H1 (cell line): ENCODE results near the gene RAD51B. TPM values are rescaled to one million over a fixed set of nuclear protein-coding genes. Genes with fewer than 3 reads are reported as not detected.

ENCODE experiments used
- CTCF ChIA-PET: fragments of 300-600 bp; sonication (Branson Sonifier 250); formaldehyde crosslinking; loops from one replicate; lab custom pipeline; 2021; ENCODE audit not compliant: partially characterized antibody; lab: Charles Lee
- POLR2A ChIA-PET: fragments of 300-600 bp; sonication (Branson Sonifier 250); formaldehyde crosslinking; loops from one replicate; lab custom pipeline; 2021; ENCODE audit warnings: inconsistent platforms; ENCODE audit not compliant: partially characterized antibody; lab: Charles Lee
- DNase-seq, 2 experiments: peaks; one replicate each; pipeline versions ENCODE4 v3.0.0 to v3.0.0-alpha.2; 2010 to 2022; ENCODE audit warnings: low spot score in 2 of 2, low read depth in 1 of 2, mixed read lengths in 1 of 2
- FAIRE-seq: peaks from 2 replicates; lab custom pipeline; 2011; peaks lifted over from hg19 to GRCh38; lab: Jason Lieb, UNC
- H2AFZ ChIP-seq: 2 replicates; pipeline ENCODE4 v1.8.1; 2012; ENCODE audit warnings: low read length, inconsistent platforms
- H2AK5ac ChIP-seq: 2 replicates; pipeline ENCODE4 v1.6.1; 2013; ENCODE audit warnings: low read depth, low read length
- H2BK120ac ChIP-seq: replicated peaks from 2 replicates; pipeline ENCODE3; 2013; ENCODE audit warnings: low read depth, low read length, inconsistent platforms
- H2BK12ac ChIP-seq: 2 replicates; pipeline ENCODE4 v1.6.1; 2013; ENCODE audit warnings: low read depth, low read length
- H2BK15ac ChIP-seq: 2 replicates; pipeline ENCODE4 v1.6.1; 2013; ENCODE audit warnings: low read length
- H2BK20ac ChIP-seq: 2 replicates; pipeline ENCODE4 v1.6.1; 2013; ENCODE audit warnings: low read length
- H2BK5ac ChIP-seq: 2 replicates; pipeline ENCODE4 v1.6.1; 2013; ENCODE audit warnings: low read depth, low read length
- H3K14ac ChIP-seq: 2 replicates; pipeline ENCODE4 v1.6.1; 2013; ENCODE audit warnings: inconsistent platforms; ENCODE audit not compliant: insufficient read length
- H3K18ac ChIP-seq: 2 replicates; pipeline ENCODE4 v1.6.1; 2013; ENCODE audit warnings: low read length; ENCODE audit errors: extremely low read depth
- H3K23ac ChIP-seq: 2 replicates; pipeline ENCODE4 v1.6.1; 2013; ENCODE audit warnings: inconsistent platforms; ENCODE audit not compliant: insufficient read length
- H3K23me2 ChIP-seq: 2 replicates; pipeline ENCODE4 v1.6.1; 2013; ENCODE audit warnings: low read depth, low read length
- H3K27ac ChIP-seq: 2 replicates; pipeline ENCODE4 v1.6.1; 2011; ENCODE audit warnings: low read depth, low read length, inconsistent platforms
- H3K27me3 ChIP-seq, 4 experiments: replicated peaks in 1 of 4; 1 replicate in 1 of 4; 2 replicates in 3 of 4; pipeline versions ENCODE4 v1.6.1 to v1.8.1; 2011 to 2013; ENCODE audit warnings: low read length in 3 of 4, mild to moderate bottlenecking in 3 of 4, inconsistent platforms in 2 of 4, mixed read lengths in 2 of 4, moderate library complexity in 1 of 4; ENCODE audit not compliant: control insufficient read depth in 3 of 4, insufficient read depth in 3 of 4; ENCODE audit errors: extremely low read depth in 1 of 4
- H3K36me3 ChIP-seq, 4 experiments: 2 replicates each; pipeline versions ENCODE4 v1.6.1 to v1.8.1; 2011 to 2013; ENCODE audit warnings: mild to moderate bottlenecking in 4 of 4, low read length in 3 of 4, moderate library complexity in 2 of 4, control low read depth in 1 of 4, inconsistent platforms in 1 of 4; ENCODE audit not compliant: insufficient read depth in 4 of 4, control insufficient read depth in 2 of 4
- H3K4ac ChIP-seq: replicated peaks from 2 replicates; pipeline ENCODE3; 2013; ENCODE audit warnings: low read length, low read depth, mixed read lengths, inconsistent platforms; ENCODE audit not compliant: insufficient read length
- H3K4me1 ChIP-seq, 4 experiments: replicated peaks in 1 of 4; 1 replicate in 1 of 4; 2 replicates in 3 of 4; pipeline versions ENCODE4 v1.6.1 to v1.8.1; 2011 to 2013; ENCODE audit warnings: low read length in 3 of 4, inconsistent platforms in 2 of 4, mixed read lengths in 1 of 4; ENCODE audit not compliant: insufficient read depth in 4 of 4, control insufficient read depth in 3 of 4
- H3K4me2 ChIP-seq, 2 experiments: 2 replicates each; pipeline versions ENCODE4 v1.6.1 to v1.8.1; 2011 to 2013; ENCODE audit warnings: low read depth in 2 of 2, low read length in 2 of 2, control low read depth in 1 of 2, inconsistent platforms in 1 of 2, mild to moderate bottlenecking in 1 of 2; ENCODE audit not compliant: insufficient read depth in 1 of 2
- H3K4me3 ChIP-seq, 4 experiments: fragments of 200-600, 300-600 bp in 1 of 4; sonication (generic), shearing (Covaris generic), sonication (Bioruptor Twin) in 1 of 4; 2 replicates each; pipeline versions ENCODE4 v1.5.1 to v1.8.1; 2011 to 2016; ENCODE audit warnings: low read length in 4 of 4, low read depth in 3 of 4, control low read depth in 2 of 4, inconsistent platforms in 2 of 4, mild to moderate bottlenecking in 2 of 4, mixed read lengths in 1 of 4, moderate library complexity in 1 of 4; ENCODE audit not compliant: insufficient read depth in 2 of 4; ENCODE audit errors: extremely low read depth in 1 of 4
- H3K56ac ChIP-seq: replicated peaks from 2 replicates; pipeline ENCODE3; 2013; ENCODE audit warnings: low read depth, mild to moderate bottlenecking, mixed read lengths, low read length, inconsistent platforms; ENCODE audit not compliant: insufficient read length
- H3K79me1 ChIP-seq: 2 replicates; pipeline ENCODE4 v1.6.1; 2013; ENCODE audit warnings: low read depth, low read length, control low read depth
- H3K79me2 ChIP-seq, 2 experiments: 2 replicates each; pipeline versions ENCODE4 v1.6.1 to v1.8.1; 2012 to 2013; ENCODE audit warnings: low read length in 2 of 2, mild to moderate bottlenecking in 2 of 2, inconsistent platforms in 1 of 2; ENCODE audit not compliant: insufficient read depth in 2 of 2, control insufficient read depth in 1 of 2
- H3K9ac ChIP-seq, 4 experiments: replicated peaks in 1 of 4; 1 replicate in 1 of 4; 2 replicates in 3 of 4; pipeline versions ENCODE4 v1.6.1 to v1.8.1; 2011 to 2013; ENCODE audit warnings: low read depth in 3 of 4, low read length in 3 of 4, control low read depth in 2 of 4, mild to moderate bottlenecking in 2 of 4, moderate library complexity in 2 of 4, inconsistent platforms in 1 of 4; ENCODE audit errors: extremely low read depth in 1 of 4
- H3K9me3 ChIP-seq, 2 experiments: 2 replicates each; pipeline versions ENCODE4 v1.6.1 to v1.8.1; 2012 to 2013; ENCODE audit warnings: mild to moderate bottlenecking in 2 of 2, moderate library complexity in 2 of 2, control low read depth in 1 of 2, inconsistent platforms in 1 of 2, low read depth in 1 of 2, low read length in 1 of 2, mixed read lengths in 1 of 2; ENCODE audit not compliant: insufficient read depth in 2 of 2
- H4K20me1 ChIP-seq, 2 experiments: replicated peaks in 1 of 2; 2 replicates each; pipeline versions ENCODE3 to v1.8.1; 2011 to 2013; ENCODE audit warnings: inconsistent platforms in 2 of 2, low read length in 2 of 2, mild to moderate bottlenecking in 1 of 2; ENCODE audit not compliant: insufficient read depth in 2 of 2, control insufficient read depth in 1 of 2
- H4K5ac ChIP-seq: 2 replicates; pipeline ENCODE4 v1.6.1; 2013; ENCODE audit warnings: low read length, low read depth, mixed read lengths, inconsistent platforms; ENCODE audit not compliant: insufficient read length
- H4K8ac ChIP-seq: 2 replicates; pipeline ENCODE4 v1.8.0; 2013; ENCODE audit warnings: mild to moderate bottlenecking, moderate library complexity, low read length, inconsistent platforms; ENCODE audit not compliant: insufficient read depth; ENCODE audit errors: extremely low read depth
- H4K91ac ChIP-seq: replicated peaks from 2 replicates; pipeline ENCODE3; 2013; ENCODE audit warnings: low read length, mixed read lengths, inconsistent platforms; ENCODE audit not compliant: insufficient read length
- ASH2L ChIP-seq: fragments of 200-600, 300-600 bp; sonication (generic); IDR thresholded peaks from one replicate; pipeline ENCODE4 v1.7.1; 2017; ENCODE audit warnings: low read length
- CHD1 ChIP-seq: IDR thresholded peaks from 2 replicates; pipeline ENCODE4 v1.6.1; 2012; ENCODE audit warnings: low read depth, low read length, improper control_type of control experiment
- CTBP2 ChIP-seq: IDR thresholded peaks from 2 replicates; pipeline ENCODE4 v1.7.0; 2011; ENCODE audit warnings: borderline replicate concordance, mild to moderate bottlenecking, moderate library complexity, mixed read lengths, low read length; ENCODE audit not compliant: insufficient read depth, insufficient read length
- EP300 ChIP-seq, 2 experiments: IDR thresholded peaks; 1 replicate in 1 of 2; 2 replicates in 1 of 2; pipeline ENCODE4 v1.6.1; 2011 to 2012; ENCODE audit warnings: low read depth in 2 of 2, low read length in 2 of 2, mild to moderate bottlenecking in 2 of 2, borderline replicate concordance in 1 of 2, inconsistent platforms in 1 of 2, moderate library complexity in 1 of 2
- HDAC2 ChIP-seq, 2 experiments: fragments of 300-600 bp in 1 of 2; sonication (generic) in 1 of 2; IDR thresholded peaks; 2 replicates each; pipeline ENCODE4 v1.6.1; 2011 to 2012; ENCODE audit warnings: low read depth in 2 of 2, low read length in 2 of 2, mild to moderate bottlenecking in 2 of 2, moderate library complexity in 2 of 2, borderline replicate concordance in 1 of 2, inconsistent platforms in 1 of 2
- JUND ChIP-seq: IDR thresholded peaks from 2 replicates; pipeline ENCODE4 v1.6.1; 2011; ENCODE audit warnings: mild to moderate bottlenecking, improper control_type of control experiment, low read length
- KDM4A ChIP-seq: IDR thresholded peaks from one replicate; pipeline ENCODE4 v1.7.1; 2012; ENCODE audit warnings: low read depth, mild to moderate bottlenecking, moderate library complexity, low read length, inconsistent platforms; ENCODE audit not compliant: severe bottlenecking
- RNF2 ChIP-seq: fragments of 200-900, 300-1000 bp; sonication (generic); IDR thresholded peaks from 2 replicates; pipeline ENCODE4 v1.7.1; 2016; ENCODE audit warnings: borderline replicate concordance, low read depth, mild to moderate bottlenecking, antibody characterized with exemption, low read length; ENCODE audit not compliant: poor library complexity, severe bottlenecking; ENCODE audit errors: missing control alignments
- SIN3A ChIP-seq, 2 experiments: IDR thresholded peaks in 1 of 2; conservative IDR thresholded peaks in 1 of 2; 2 replicates each; pipeline ENCODE4 v1.6.1; 2011 to 2012; ENCODE audit warnings: low read length in 2 of 2, improper control_type of control experiment in 1 of 2, low read depth in 1 of 2, mild to moderate bottlenecking in 1 of 2
- SIX5 ChIP-seq: IDR thresholded peaks from 2 replicates; pipeline ENCODE4 v1.6.1; 2011; ENCODE audit warnings: mild to moderate bottlenecking, low read depth, low read length
- TAF1 ChIP-seq: IDR thresholded peaks from 2 replicates; pipeline ENCODE4 v1.6.1; 2011; ENCODE audit warnings: mild to moderate bottlenecking, low read depth, low read length
- TCF12 ChIP-seq: IDR thresholded peaks from 2 replicates; pipeline ENCODE4 v1.6.1; 2011; ENCODE audit warnings: low read depth, mild to moderate bottlenecking, low read length
- TEAD4 ChIP-seq: IDR thresholded peaks from 2 replicates; pipeline ENCODE4 v1.6.1; 2012; ENCODE audit warnings: low read depth, low read length, inconsistent platforms, mixed read lengths
- WGBS, 2 experiments: shearing (Covaris generic) in 1 of 2; methylation state at CpG; one replicate each; pipeline versions ENCODE4 v1.1.6 to v1.1.7; 2013 to 2015; ENCODE audit warnings: low lambda C conversion rate in 2 of 2, mixed read lengths in 2 of 2, inconsistent platforms in 1 of 2, low coverage in 1 of 2, missing lambda C conversion rate in 1 of 2; ENCODE audit not compliant: insufficient replicate concordance in 2 of 2, insufficient coverage in 1 of 2, insufficient read length in 1 of 2; ENCODE audit errors: extremely low coverage in 1 of 2, missing lambda C conversion rate in 1 of 2; 5-methylcytosine and 5-hydroxymethylcytosine counted together
- polyA plus RNA-seq, 7 experiments: library from polyadenylated mRNA; depleted of rRNA in 3 of 7; stranded (reverse) in 5 of 7; unstranded in 2 of 7; fragments of >200 nt in 5 of 7; fragments of 200-250 nt in 2 of 7; gene quantifications; 1 replicate in 5 of 7; 2 replicates in 1 of 7; 4 replicates in 1 of 7; pipeline versions ENCODE4 v1.2.1 to v1.2.3, GENCODE V29; 2011 to 2013; ENCODE audit warnings: missing spikeins in 2 of 7, mixed read lengths in 2 of 7
- total RNA-seq: library from RNA; stranded (reverse); fragmentation: NEBNext Ultra II Directional; extraction: Animal tissue kit (Norgen Biotek cat#: 25700); gene quantifications from 2 replicates; pipeline ENCODE4 v1.2.1, GENCODE V29; 2021

The RAD51B gene
- total and polyA plus RNA-seq, 2 of the 8 experiments (the other 6 are each of a cell fraction or from before 2014, with no cell fraction given) = 3.9 to 14.9 TPM

DNA sequence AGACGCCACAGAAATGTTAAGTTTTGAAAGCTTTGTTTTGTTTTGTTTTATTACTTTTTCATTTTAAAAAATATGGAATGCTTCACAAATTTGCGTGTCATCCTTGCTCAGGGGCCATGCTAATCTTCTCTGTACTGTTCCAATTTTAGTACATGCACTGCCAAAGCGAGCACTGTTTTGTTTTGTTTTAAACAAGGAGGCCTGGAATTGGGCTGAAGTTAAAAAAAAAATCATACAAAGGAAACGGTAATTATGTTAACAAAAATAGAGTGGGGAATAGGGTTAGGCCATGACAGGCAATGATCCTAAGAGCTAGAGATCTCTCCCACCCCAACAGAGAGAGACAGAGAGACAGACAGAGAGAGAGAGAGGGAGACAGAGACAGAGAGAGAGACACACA is 916.3 kb downstream of the RAD51B start:
- Histone ChIP-seq H2BK15ac (no peak overlapping the region), H3K18ac (no peak overlapping the region), H3K9ac (no peak overlapping the region), H2AFZ (no peak overlapping the region), H4K8ac (no peak overlapping the region), H2BK20ac (no peak overlapping the region), H3K9me3 (no peaks in the 10 kb centered on the region), H3K56ac (no peak overlapping the region), H3K79me2 (no peaks in the 10 kb centered on the region), H2BK12ac (no peak overlapping the region), H3K23ac (no peak overlapping the region), H3K23me2 (no peaks in the 10 kb centered on the region), H3K4ac (no peak overlapping the region), H3K27me3 (no peaks in the 10 kb centered on the region), H3K79me1 (no peaks in the 10 kb centered on the region), H4K91ac (no peak overlapping the region), H3K36me3 (no peaks in the 10 kb centered on the region), H3K14ac (no peak overlapping the region), H3K27ac (no peak overlapping the region), H2AK5ac (no peak overlapping the region), H3K4me2 (no peak overlapping the region), H2BK120ac (no peak overlapping the region), H4K5ac (no peak overlapping the region), H2BK5ac (no peak overlapping the region), H4K20me1 (no peaks in the 10 kb centered on the region), H3K4me3 (no peak overlapping the region), H3K4me1 (peaks cover 4 to 11% (median 6%) of the 10 kb centered on the region in 4 experiments; a peak in 5 of 7 replicates)
- ChIA-PET POLR2A (interaction anchor here (1.0 to 1.3 kb wide), 3 partner anchors 10 to 56 kb away, joined by 3 read pairs; no protein-coding TSS in a partner anchor), CTCF (interaction anchor here (0.7 to 2.1 kb wide), 12 partner anchors 15 to 106 kb away, joined by 3 to 7 read pairs (median 3); no protein-coding TSS in a partner anchor)
- FAIRE-seq = no peak
- no peak for DNase-seq
- WGBS, 2 experiments = 85% methylated on average over 4 of the region's 4 CpGs; no CpG with 5 or more reads in 1 of the 2 experiments
- TF ChIP-seq SIX5 (no peak), EP300 (IDR thresholded peaks at IDR 0.05; ENCODE audit: borderline replicate concordance in 1 of 2, low read depth in 2 of 2, low read length in 2 of 2) (no peak), HDAC2 (IDR thresholded peaks at IDR 0.05; ENCODE audit: borderline replicate concordance in 1 of 2, low read depth in 2 of 2, low read length in 2 of 2) (no peak), JUND (no peak), KDM4A (no peak), ASH2L (no peak), RNF2 (no peak), TCF12 (no peak), CHD1 (no peak), SIN3A (conservative IDR thresholded peaks at IDR 0.05 in 1 of 2, IDR thresholded peaks at IDR 0.05 in 1 of 2; ENCODE audit: low read depth in 1 of 2, low read length in 2 of 2) (no peak), TAF1 (no peak), CTBP2 (no peak), TEAD4 (no peak)
